ENCODE data around the gene EPHB3.

Gene EPHB3

GRCh38 chr3:184564685-184565385, 3.2 kb downstream of the EPHB3 start:
- DNase-seq: no peak

- no peak for DNase-seq
Measured at GRCh38 chr3:184565421-184566211, 4.0 kb downstream of the EPHB3 start.

GRCh38 chr3:184566441-184567414, 5.1 kb downstream of the EPHB3 start:
- no peak for DNase-seq

DNA sequence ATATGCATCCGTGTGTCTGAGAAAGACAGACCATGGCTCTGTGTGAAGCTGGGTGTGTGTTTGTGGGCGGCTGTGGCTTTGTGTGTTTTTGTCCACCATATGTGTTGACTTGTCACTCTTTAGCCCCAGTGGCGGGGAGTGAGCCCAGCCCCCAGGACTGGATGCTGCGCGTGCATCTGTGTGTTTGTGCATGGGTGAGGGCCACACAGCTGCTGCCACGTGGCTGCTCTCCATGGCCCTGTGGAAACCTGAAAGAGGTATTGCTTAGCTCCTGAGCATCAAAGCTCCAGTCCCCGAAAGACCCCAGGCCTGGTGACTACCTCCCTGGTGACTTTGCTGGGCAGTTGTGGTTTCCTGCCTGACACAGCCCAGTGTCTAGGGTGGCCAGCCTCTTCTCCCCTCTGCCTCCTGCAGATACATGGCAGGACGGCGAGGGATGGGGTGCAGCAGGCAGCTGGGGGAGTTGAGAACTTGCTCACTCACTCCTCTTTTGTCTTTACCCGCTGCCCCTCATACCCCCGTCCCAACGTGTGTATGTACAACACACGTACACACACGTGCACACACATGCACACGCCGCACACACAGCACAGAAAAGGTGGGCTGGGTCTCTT, 6.5 kb downstream of the EPHB3 start:
- DNase-seq: no peak

DNA sequence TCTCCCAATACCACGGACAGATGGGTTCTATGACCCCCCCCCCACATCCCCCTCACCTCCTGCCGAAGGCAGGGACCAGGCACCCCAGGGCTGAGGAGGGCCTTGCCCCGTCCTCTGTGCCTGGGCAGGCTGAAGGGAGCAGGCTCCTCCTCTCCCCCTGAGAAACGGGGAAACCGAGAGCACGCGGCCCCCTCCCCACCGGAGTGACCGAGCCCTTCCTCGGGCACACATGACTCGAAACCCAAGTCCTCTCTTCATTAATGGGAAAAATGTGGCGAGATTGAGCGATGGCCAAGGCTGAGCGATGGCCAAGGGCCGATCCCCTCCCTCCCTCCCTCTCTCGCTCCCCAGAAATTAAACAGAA, 7.0 kb downstream of the EPHB3 start:
- no peak for DNase-seq

DNA sequence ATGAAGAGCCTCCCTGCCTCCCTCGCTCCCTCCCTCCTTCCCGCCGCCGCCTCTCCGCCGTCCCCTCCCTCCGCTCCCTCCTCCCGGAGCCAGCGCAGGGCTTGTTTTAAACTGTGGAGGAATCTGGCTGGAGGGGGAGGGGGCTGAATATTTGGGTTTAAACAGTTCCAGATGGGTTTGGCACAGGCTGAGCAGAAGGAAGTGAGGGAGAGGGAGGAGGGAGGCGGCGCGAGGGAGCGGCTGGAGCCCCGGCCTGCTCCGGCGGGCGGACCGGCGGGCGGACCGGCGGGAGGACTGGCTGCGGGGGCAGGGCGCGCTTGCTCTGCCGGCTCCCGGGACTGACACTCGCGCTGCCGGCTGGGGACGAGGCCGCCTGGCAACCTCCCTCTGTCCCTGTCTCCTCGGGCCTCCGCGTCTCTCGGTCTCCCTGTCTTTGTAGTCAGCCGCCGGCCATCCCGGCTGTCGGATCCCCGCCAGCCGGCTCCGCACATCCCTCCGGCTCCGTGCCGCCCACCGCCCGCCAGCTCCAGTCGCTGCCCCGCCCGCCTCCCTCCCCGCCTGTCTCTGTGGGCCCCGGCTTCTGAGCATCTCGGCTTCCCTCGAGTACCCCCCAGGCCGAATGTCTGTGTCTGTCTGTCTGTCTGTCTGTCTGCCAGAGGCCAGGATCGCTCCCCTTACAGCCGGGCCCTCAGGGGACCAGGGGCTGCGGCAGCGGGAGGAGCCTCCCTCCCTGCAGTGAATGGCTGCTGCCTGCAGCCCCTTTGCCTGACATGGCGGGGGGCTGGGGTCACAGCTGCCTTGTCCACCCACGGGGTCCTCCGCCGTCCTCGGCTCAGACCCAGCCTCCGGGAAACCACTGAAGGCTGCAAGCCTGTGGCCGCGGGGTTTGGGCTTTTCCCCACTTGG, 7.6 kb downstream of the EPHB3 start:
- no peak for DNase-seq

DNA sequence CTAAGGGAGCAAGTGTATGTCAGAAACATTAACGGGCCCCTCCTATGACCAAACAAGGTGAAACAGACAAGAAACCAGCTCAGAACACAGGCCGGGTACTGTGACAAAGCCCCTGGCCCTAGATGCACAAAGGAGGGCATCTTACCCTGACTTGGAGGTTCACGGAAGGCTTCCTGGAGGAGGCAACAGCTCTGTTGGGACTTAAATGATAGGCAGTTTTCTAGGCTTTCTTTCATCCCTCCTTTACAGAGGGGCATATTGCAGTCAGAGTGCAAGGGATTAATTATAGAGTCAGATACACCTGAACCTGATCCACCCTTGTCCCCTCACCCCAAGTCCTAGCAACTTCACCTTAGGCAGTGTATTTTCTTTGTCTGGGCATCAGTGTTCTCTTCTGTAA, 8.4 kb downstream of the EPHB3 start:
- no peak for DNase-seq

GRCh38 chr3:184570489-184570888, 8.9 kb downstream of the EPHB3 start:
- DNase-seq: no peak

GRCh38 chr3:184571750-184572377, 10.3 kb downstream of the EPHB3 start:
- no peak for DNase-seq

- DNase-seq: no peak
Measured at GRCh38 chr3:184572633-184573270, 11.2 kb downstream of the EPHB3 start.

DNA sequence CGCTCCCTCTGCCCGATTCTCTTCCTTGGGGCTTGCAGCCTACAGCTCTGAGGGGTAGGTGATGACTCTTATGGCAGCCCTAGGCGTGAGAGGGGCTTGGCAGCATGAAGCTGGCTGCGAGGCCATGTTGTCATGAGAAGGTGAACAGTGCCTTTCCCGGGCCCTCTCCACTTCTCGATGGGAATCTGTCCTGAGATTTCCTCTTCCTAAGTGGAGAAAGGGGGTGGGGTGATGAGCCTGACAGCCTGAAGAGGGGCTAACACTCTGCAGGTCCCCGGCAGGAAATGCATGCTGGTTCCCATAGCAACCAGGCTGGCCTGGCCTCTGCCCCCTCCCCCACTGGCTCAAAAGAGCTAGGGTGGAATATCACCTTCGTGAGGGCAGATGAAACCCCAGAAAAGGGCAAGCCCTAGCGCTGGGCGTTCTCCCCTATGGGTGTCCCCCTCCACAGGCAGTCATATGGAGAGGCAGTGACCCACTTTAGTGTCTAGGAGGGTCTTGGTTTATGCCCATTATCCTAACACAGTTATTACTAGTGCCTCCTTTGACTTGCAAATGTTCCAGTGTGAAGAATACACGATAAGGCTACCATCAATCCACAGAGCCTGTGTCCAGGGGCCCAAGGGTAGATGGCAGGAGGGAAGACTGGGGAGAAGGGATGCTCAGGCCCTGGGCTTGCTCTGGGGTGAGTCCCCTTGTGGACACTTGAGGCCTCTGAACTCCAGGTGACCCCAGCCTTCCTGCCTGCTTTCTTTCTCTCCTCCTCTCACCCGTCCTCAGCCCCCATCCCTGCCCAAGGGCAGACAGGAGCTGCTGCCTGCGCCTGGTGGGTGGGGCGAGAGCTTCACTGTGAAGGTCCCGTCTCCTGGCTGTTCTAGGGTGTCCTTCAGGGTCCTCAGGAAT, 13.2 kb downstream of the EPHB3 start:
- DNase-seq: no peak

GRCh38 chr3:184575701-184576100, 14.1 kb downstream of the EPHB3 start:
- no peak for DNase-seq

- DNase-seq: no peak
Measured at GRCh38 chr3:184576457-184577240, 15.1 kb downstream of the EPHB3 start.

DNA sequence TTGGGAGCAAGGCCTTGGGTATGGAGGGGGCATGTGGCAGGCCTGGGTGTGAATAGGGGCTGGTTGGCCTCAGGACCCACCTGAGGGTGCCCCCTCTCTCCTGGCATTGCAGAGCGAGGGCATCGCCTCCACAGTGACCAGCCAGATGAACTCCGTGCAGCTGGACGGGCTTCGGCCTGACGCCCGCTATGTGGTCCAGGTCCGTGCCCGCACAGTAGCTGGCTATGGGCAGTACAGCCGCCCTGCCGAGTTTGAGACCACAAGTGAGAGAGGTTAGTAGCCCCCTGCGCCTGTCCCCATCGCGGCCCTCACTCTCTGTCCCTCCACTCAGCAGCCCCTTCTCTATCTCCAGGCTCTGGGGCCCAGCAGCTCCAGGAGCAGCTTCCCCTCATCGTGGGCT, 16.0 kb downstream of the EPHB3 start:
- no peak for DNase-seq

DNA sequence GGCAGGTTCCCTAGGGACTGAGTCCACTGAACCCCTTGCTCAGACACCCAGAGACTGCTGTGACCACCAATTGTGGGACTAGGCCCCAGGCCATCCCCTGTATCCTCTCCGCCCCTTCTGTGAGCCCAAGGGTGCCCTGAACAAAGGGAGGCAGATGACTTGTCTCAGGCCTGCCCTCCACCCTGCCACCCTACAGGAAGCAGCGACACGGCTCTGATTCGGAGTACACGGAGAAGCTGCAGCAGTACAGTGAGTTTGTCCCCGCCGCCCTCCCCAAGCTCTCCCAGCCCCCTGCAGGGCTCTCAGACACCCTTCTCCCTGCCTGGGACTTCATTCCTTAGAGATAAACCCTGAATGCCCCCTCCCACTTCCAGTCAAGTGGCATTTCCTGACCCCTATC, 16.6 kb downstream of the EPHB3 start:
- DNase-seq: no peak

DNA sequence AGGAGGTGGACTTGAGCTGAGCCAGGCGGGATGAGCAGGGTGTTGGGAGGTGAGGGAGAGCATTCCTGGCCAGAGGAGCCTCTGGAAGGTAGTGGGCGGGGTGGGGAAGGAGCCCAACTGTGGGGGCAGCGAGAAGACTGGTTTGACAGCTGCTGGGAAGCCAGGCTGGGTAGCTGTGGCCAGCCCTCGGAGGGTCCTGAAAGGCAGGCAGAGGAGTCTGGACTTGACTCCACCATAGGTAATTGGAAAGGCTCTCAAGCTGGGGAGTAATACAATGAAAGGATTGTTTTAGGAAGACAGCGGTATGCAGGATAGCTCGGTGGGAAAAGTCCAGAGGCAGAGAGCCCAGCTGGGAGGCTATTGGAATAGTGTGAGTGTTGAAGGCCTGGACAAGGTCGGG, 17.2 kb downstream of the EPHB3 start:
- no peak for DNase-seq

DNA sequence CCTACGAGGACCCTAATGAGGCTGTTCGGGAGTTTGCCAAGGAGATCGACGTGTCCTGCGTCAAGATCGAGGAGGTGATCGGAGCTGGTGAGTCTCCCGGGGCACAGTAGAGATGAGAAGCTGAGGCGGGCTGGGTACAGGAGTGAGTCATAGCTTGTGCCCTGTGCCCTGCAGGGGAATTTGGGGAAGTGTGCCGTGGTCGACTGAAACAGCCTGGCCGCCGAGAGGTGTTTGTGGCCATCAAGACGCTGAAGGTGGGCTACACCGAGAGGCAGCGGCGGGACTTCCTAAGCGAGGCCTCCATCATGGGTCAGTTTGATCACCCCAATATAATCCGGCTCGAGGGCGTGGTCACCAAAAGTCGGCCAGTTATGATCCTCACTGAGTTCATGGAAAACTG, 17.9 kb downstream of the EPHB3 start:
- DNase-seq: no peak

GRCh38 chr3:184580376-184580775, 18.8 kb downstream of the EPHB3 start:
- DNase-seq: no peak

- no peak for DNase-seq
Measured at GRCh38 chr3:184581331-184581855, 19.8 kb downstream of the EPHB3 start.
